OCI-LY1 (cell line): ENCODE results near the gene ZNF444.
"Not testable (repeated sequence)": the region's sequence is repeated elsewhere in the genome, so short reads cannot be mapped to it uniquely, and the experiment has no call there.

ENCODE experiments used
- H2AFZ ChIP-seq: fragments of 200-600 bp; sonication (generic), shearing (Covaris generic); 2 replicates; pipeline ENCODE4 v1.6.0; 2014; ENCODE audit warnings: antibody characterized with exemption, mild to moderate bottlenecking, low read length
- H3F3A ChIP-seq: fragments of 200-600 bp; sonication (generic), shearing (Covaris generic); 2 replicates; pipeline ENCODE4 v1.6.0; 2014; ENCODE audit warnings: mild to moderate bottlenecking, antibody characterized with exemption, low read length, moderate library complexity; ENCODE audit not compliant: insufficient read depth
- H3K27ac ChIP-seq: fragments of 200-600 bp; sonication (generic); 2 replicates; pipeline ENCODE4 v1.5.1; 2014; ENCODE audit warnings: low read length, mixed run types, mild to moderate bottlenecking, low read depth; ENCODE audit not compliant: poor library complexity, severe bottlenecking
- H3K27me3 ChIP-seq: fragments of 200-600 bp; sonication (generic); 2 replicates; pipeline ENCODE4 v1.6.0; 2014; ENCODE audit warnings: antibody characterized with exemption, mild to moderate bottlenecking, low read length, moderate library complexity; ENCODE audit not compliant: insufficient read depth
- H3K36me3 ChIP-seq: fragments of 200-600 bp; sonication (generic); 2 replicates; pipeline ENCODE4 v1.6.1; 2014; ENCODE audit warnings: mild to moderate bottlenecking, antibody characterized with exemption, low read length, moderate library complexity, mixed read lengths; ENCODE audit not compliant: insufficient read depth
- H3K4me1 ChIP-seq: fragments of 200-600 bp; sonication (generic); 2 replicates; pipeline ENCODE4 v1.5.1; 2014; ENCODE audit warnings: mild to moderate bottlenecking, low read length, moderate library complexity; ENCODE audit not compliant: insufficient read depth, severe bottlenecking
- H3K4me2 ChIP-seq: fragments of 200-600 bp; sonication (generic), shearing (Covaris generic); 2 replicates; pipeline ENCODE4 v1.6.1; 2014; ENCODE audit warnings: low read length
- H3K4me3 ChIP-seq: fragments of 200-600 bp; sonication (generic); 2 replicates; pipeline ENCODE4 v1.5.1; 2014; ENCODE audit warnings: low read length, low read depth, mild to moderate bottlenecking, mixed read lengths; ENCODE audit not compliant: poor library complexity, severe bottlenecking
- H3K79me2 ChIP-seq: fragments of 200-600 bp; shearing (Covaris generic); 2 replicates; pipeline ENCODE4 v1.6.1; 2016; ENCODE audit warnings: mixed run types, low read length, mixed read lengths; ENCODE audit not compliant: insufficient read depth
- H3K9ac ChIP-seq: fragments of 200-600 bp; sonication (generic), shearing (Covaris generic); 2 replicates; pipeline ENCODE4 v1.6.1; 2014; ENCODE audit warnings: mild to moderate bottlenecking, low read length, mixed read lengths
- H3K9me2 ChIP-seq: fragments of 200-600 bp; sonication (generic), shearing (Covaris generic); 2 replicates; pipeline ENCODE4 v1.6.1; 2014; ENCODE audit warnings: low read depth, mild to moderate bottlenecking, low read length, mixed read lengths
- H3K9me3 ChIP-seq: fragments of 200-600 bp; shearing (Covaris generic); 2 replicates; pipeline ENCODE4 v1.6.1; 2014; ENCODE audit warnings: low read length, mixed read lengths
- H4K20me1 ChIP-seq: fragments of 200-600 bp; sonication (generic), shearing (Covaris generic); 2 replicates; pipeline ENCODE4 v1.6.0; 2016; ENCODE audit warnings: mild to moderate bottlenecking, low read length; ENCODE audit not compliant: insufficient read depth
- EZH2 ChIP-seq: fragments of 200-600 bp; sonication (generic), shearing (Covaris generic); IDR thresholded peaks from 2 replicates; pipeline ENCODE4 v1.8.0; 2017; ENCODE audit warnings: borderline replicate concordance, mixed run types, mild to moderate bottlenecking, antibody characterized with exemption, low read length, moderate library complexity, mixed read lengths
- TF ChIP-seq, protein P1 (sequence below): fragments of 200-600 bp; sonication (generic), shearing (Covaris generic); IDR thresholded peaks from 2 replicates; pipeline ENCODE4 v1.5.1; 2017; ENCODE audit warnings: mild to moderate bottlenecking, antibody characterized with exemption, low read length, moderate library complexity, mixed read lengths

ZNF444 gene

DNA sequence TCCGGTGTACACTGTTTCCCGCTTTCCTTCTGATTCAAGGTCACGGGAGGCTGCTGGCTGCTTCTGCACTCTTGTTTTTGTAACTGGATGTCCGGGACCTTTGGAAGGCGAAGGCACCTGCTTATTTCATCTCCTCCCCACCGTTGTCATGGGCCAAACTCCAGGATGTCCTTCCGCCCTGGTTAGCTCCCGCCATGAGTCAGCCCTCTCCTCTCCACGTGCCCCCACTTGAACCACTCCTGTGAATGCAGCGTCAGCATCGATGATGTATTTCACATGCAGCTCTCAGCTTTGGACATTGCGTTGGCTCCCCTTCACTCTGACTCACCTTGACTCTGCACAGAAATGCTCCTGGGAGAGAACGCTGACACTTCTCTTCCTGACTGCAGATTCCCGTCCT, 29.2 kb downstream of the ZNF444 start:
- no peak overlapping the region for H3K9ac ChIP-seq
- no peaks in the 10 kb centered on the region for H4K20me1 ChIP-seq
- no peak overlapping the region for H3K27ac ChIP-seq
- H2AFZ ChIP-seq, result no peak overlapping the region
- H3K27me3 ChIP-seq, result 0 out of 2 replicates have a peak, but pooled peaks cover 5% of the 10 kb centered on the region
- H3K79me2 ChIP-seq, result no peaks in the 10 kb centered on the region
- no peaks in the 10 kb centered on the region for H3K4me1 ChIP-seq
- no peak for TF ChIP-seq EZH2
- TF ChIP-seq, protein P1, sequence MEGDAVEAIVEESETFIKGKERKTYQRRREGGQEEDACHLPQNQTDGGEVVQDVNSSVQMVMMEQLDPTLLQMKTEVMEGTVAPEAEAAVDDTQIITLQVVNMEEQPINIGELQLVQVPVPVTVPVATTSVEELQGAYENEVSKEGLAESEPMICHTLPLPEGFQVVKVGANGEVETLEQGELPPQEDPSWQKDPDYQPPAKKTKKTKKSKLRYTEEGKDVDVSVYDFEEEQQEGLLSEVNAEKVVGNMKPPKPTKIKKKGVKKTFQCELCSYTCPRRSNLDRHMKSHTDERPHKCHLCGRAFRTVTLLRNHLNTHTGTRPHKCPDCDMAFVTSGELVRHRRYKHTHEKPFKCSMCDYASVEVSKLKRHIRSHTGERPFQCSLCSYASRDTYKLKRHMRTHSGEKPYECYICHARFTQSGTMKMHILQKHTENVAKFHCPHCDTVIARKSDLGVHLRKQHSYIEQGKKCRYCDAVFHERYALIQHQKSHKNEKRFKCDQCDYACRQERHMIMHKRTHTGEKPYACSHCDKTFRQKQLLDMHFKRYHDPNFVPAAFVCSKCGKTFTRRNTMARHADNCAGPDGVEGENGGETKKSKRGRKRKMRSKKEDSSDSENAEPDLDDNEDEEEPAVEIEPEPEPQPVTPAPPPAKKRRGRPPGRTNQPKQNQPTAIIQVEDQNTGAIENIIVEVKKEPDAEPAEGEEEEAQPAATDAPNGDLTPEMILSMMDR, result no peak
- H3K4me2 ChIP-seq, result no peak overlapping the region
- H3K9me2 ChIP-seq, result no peaks in the 10 kb centered on the region
- no peaks in the 10 kb centered on the region for H3K36me3 ChIP-seq
- no peaks in the 10 kb centered on the region for H3K9me3 ChIP-seq
- H3K4me3 ChIP-seq, result no peak overlapping the region
- H3F3A ChIP-seq, result no peaks in the 10 kb centered on the region

DNA sequence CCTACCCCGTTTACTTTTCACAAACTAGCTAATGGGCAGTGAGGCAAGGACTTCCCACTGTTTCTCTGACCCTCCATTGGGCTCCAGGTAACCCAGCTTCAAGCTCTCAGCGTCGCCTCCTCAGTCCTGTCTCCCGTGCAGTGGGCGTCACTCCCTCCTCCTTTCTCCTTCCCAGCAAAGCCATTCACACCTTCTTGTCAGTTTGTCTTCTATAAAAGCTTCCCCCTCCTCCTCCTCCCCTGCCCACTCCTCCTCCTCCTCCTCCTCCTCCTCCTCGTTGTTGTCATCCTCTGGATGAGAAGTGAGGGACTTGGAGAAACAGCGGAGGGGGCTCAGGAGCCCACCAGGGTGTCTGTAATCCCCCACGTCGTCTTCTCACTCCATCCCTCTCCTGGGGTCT, 33.0 kb downstream of the ZNF444 start:
- Histone ChIP-seq H3K9me2 (no peaks in the 10 kb centered on the region), H3K4me1 (no peaks in the 10 kb centered on the region), H3K27me3 (0 out of 2 replicates have a peak, but pooled peaks cover 5% of the 10 kb centered on the region), H3K9me3 (no peaks in the 10 kb centered on the region), H3K36me3 (no peaks in the 10 kb centered on the region), H3F3A (no peaks in the 10 kb centered on the region), H3K4me3 (no peak overlapping the region), H2AFZ (no peak overlapping the region), H3K79me2 (no peaks in the 10 kb centered on the region), H3K27ac (no peak overlapping the region), H3K9ac (no peak overlapping the region), H4K20me1 (no peaks in the 10 kb centered on the region), H3K4me2 (no peak overlapping the region)
- TF ChIP-seq, protein P1, result no peak
- no peak for TF ChIP-seq EZH2

DNA sequence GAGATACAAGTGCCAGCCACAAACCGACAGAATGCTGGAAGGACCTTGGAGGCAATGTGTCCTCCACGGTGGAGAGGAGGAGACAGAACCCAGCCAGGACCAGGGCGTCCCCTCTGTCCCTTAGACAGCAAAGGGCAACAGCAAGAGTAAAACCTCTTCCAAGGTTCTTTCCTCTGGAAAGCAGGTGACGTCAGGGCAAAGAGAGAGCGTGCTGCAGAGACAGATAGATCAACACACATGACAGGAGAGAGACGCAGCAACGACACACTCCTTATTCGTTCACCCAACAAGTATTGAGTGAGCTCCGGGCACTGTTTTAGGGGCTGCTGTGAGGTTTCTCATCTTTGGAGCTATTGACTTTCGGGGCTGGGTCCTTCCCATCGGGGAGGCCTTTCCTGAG, 33.5 kb downstream of the ZNF444 start:
- Histone ChIP-seq H3K9ac (no peak overlapping the region), H3F3A (no peaks in the 10 kb centered on the region), H4K20me1 (no peaks in the 10 kb centered on the region), H3K27me3 (0 out of 2 replicates have a peak, but pooled peaks cover 5% of the 10 kb centered on the region), H3K4me1 (no peaks in the 10 kb centered on the region), H3K79me2 (no peaks in the 10 kb centered on the region), H3K36me3 (no peaks in the 10 kb centered on the region), H3K9me3 (no peaks in the 10 kb centered on the region), H3K4me3 (no peak overlapping the region), H3K9me2 (no peaks in the 10 kb centered on the region), H3K4me2 (no peak overlapping the region), H2AFZ (no peak overlapping the region), H3K27ac (no peak overlapping the region)
- TF ChIP-seq EZH2, result no peak
- TF ChIP-seq, protein P1, result no peak

DNA sequence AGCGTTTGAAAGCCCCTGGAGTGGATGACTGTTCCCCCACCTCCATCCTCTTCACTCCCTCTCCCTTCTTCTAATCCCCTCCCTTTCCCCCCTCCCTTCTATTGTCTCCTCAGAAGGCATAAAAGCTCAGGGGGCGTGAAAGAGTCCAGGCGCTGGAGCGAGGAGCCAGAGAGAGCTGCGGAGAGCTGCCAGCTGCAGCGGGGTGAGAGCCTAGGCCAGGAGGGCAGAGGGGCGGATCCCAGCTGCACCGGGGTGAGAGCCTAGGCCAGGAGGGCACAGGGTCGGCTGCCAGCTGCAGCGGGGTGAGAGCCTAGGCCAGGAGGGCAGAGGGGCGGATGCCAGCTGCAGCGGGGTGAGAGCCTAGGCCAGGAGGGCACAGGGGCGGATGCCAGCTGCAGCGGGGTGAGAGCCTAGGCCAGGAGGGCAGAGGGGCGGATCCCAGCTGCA, 34.8 kb downstream of the ZNF444 start, which contains the start of gene GALP:
Gene GALP, plus strand, starts transcription at position 148 of the 447 bp plus-strand sequence. CDS start 1,101 bp downstream, outside the sequence.
- H2AFZ ChIP-seq, H3K9me2 ChIP-seq, H3K9ac ChIP-seq, H3K4me3 ChIP-seq, H3K4me1 ChIP-seq, H3K27me3 ChIP-seq, H3K36me3 ChIP-seq, H3K4me2 ChIP-seq, H3K79me2 ChIP-seq, H4K20me1 ChIP-seq, H3F3A ChIP-seq, H3K27ac ChIP-seq, H3K9me3 ChIP-seq: not testable (repeated sequence)

DNA sequence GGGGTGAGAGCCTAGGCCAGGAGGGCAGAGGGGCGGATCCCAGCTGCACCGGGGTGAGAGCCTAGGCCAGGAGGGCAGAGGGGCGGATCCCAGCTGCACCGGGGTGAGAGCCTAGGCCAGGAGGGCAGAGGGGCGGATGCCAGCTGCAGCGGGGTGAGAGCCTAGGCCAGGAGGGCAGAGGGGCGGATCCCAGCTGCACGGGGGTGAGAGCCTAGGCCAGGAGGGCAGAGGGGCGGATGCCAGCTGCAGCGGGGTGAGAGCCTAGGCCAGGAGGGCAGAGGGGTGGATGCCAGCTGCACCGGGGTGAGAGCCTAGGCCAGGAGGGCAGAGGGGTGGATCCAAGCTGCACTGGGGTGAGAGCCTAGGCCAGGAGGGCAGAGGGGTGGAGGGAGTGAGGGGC, 35.2 kb downstream of the ZNF444 start:
- H3K9me2 ChIP-seq, H4K20me1 ChIP-seq, H2AFZ ChIP-seq, H3K4me2 ChIP-seq, H3K79me2 ChIP-seq, H3K9ac ChIP-seq, H3K27me3 ChIP-seq, H3F3A ChIP-seq, H3K4me3 ChIP-seq, H3K4me1 ChIP-seq, H3K9me3 ChIP-seq, H3K27ac ChIP-seq, H3K36me3 ChIP-seq: not testable (repeated sequence)
